Uterus (tissue), 2 donors: ENCODE data around the gene ATPAF1.
"Not testable (repeated sequence)": the region's sequence is repeated elsewhere in the genome, so short reads cannot be mapped to it uniquely, and the experiment has no call there.

Experiments used
- CTCF ChIP-seq, 4 experiments: fragments of 200-600 bp in 2 of 4; fragments of 450-650 bp in 2 of 4; sonication (generic) in 2 of 4; IDR thresholded peaks; one replicate each; pipeline ENCODE4 v1.5.1; 2016 to 2019; ENCODE audit warnings: antibody characterized with exemption in 4 of 4, mild to moderate bottlenecking in 2 of 4, moderate library complexity in 1 of 4
- POLR2A ChIP-seq, 2 donors: fragments of 450-650 bp; IDR thresholded peaks; one replicate each; pipeline ENCODE4 v1.6.1; 2016; ENCODE audit warnings: antibody characterized with exemption in 2 of 2, mild to moderate bottlenecking in 1 of 2, moderate library complexity in 1 of 2

GRCh38 chr1:46651152-46651551, 17.0 kb downstream of the ATPAF1 start:
- TF ChIP-seq CTCF, POLR2A (IDR thresholded peaks at IDR 0.05): not testable (repeated sequence)
